ENCODE data around the gene MSMO1.
"Not testable (repeated sequence)": the region's sequence is repeated elsewhere in the genome, so short reads cannot be mapped to it uniquely, and the experiment has no call there.

GRCh38 chr4:165284697-165285096, 42.8 kb upstream of the MSMO1 start:
- not testable (repeated sequence) for TF ChIP-seq CTCF (IDR thresholded peaks at IDR 0.05); USF1 (IDR thresholded peaks at IDR 0.05; ENCODE audit: borderline replicate concordance, low read depth); POLR2AphosphoS5 (IDR thresholded peaks at IDR 0.05; ENCODE audit: low read depth, low read length); SMC3 (IDR thresholded peaks at IDR 0.05; ENCODE audit: low read depth, low read length); RAD21 (IDR thresholded peaks at IDR 0.05; ENCODE audit: low read length); FOXM1 (IDR thresholded peaks at IDR 0.05; ENCODE audit: low read depth); YY1 (IDR thresholded peaks at IDR 0.05; ENCODE audit: low read depth); FOXJ3 (CRISPR knock-in tag; IDR thresholded peaks at IDR 0.05)
- TF ChIP-seq, protein P1, sequence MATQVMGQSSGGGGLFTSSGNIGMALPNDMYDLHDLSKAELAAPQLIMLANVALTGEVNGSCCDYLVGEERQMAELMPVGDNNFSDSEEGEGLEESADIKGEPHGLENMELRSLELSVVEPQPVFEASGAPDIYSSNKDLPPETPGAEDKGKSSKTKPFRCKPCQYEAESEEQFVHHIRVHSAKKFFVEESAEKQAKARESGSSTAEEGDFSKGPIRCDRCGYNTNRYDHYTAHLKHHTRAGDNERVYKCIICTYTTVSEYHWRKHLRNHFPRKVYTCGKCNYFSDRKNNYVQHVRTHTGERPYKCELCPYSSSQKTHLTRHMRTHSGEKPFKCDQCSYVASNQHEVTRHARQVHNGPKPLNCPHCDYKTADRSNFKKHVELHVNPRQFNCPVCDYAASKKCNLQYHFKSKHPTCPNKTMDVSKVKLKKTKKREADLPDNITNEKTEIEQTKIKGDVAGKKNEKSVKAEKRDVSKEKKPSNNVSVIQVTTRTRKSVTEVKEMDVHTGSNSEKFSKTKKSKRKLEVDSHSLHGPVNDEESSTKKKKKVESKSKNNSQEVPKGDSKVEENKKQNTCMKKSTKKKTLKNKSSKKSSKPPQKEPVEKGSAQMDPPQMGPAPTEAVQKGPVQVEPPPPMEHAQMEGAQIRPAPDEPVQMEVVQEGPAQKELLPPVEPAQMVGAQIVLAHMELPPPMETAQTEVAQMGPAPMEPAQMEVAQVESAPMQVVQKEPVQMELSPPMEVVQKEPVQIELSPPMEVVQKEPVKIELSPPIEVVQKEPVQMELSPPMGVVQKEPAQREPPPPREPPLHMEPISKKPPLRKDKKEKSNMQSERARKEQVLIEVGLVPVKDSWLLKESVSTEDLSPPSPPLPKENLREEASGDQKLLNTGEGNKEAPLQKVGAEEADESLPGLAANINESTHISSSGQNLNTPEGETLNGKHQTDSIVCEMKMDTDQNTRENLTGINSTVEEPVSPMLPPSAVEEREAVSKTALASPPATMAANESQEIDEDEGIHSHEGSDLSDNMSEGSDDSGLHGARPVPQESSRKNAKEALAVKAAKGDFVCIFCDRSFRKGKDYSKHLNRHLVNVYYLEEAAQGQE (IDR thresholded peaks at IDR 0.05; ENCODE audit: low read depth, low read length) = not testable (repeated sequence)
- TF ChIP-seq, protein P2, sequence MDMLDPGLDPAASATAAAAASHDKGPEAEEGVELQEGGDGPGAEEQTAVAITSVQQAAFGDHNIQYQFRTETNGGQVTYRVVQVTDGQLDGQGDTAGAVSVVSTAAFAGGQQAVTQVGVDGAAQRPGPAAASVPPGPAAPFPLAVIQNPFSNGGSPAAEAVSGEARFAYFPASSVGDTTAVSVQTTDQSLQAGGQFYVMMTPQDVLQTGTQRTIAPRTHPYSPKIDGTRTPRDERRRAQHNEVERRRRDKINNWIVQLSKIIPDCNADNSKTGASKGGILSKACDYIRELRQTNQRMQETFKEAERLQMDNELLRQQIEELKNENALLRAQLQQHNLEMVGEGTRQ (IDR thresholded peaks at IDR 0.05; ENCODE audit: borderline replicate concordance, low read depth, low read length) = not testable (repeated sequence)

Measured in SK-N-SH (cell line).